Urothelium cell line (cell line): Measurements from ENCODE around the gene ADAM10.
"Not testable (repeated sequence)": the region's sequence is repeated elsewhere in the genome, so short reads cannot be mapped to it uniquely, and the experiment has no call there.

ENCODE experiments used
- DNase-seq: peaks from one replicate; pipeline ENCODE4 v3.0.0; 2011; ENCODE audit warnings: low spot score, mixed read lengths
- FAIRE-seq: peaks from 2 replicates; lab custom pipeline; 2011; peaks lifted over from hg19 to GRCh38; lab: Jason Lieb, UNC

ADAM10 gene

GRCh38 chr15:58622877-58623276 lies 126.6 kb downstream of the ADAM10 start:
- no peak for DNase-seq
- no peak for FAIRE-seq

DNA sequence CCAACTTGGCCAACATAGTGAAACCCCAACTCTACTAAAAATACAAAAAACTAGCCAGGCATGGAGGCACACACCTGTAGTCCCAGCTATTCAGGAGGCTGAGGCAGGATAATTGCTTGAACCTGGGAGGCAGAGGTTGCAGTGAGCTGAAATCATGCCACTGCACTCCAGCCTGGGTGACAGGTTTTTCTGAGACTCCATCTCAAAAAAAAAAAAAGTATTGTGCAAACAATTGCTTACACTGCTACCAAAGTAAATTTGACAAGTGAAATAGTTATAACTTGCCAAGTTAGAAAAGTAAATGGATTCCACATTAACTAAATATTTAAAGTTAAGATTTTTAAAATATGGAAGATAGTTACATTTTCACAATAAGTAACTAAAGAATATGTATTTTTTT lies 129.2 kb downstream of the ADAM10 start:
- not testable (repeated sequence) for DNase-seq, FAIRE-seq

DNA sequence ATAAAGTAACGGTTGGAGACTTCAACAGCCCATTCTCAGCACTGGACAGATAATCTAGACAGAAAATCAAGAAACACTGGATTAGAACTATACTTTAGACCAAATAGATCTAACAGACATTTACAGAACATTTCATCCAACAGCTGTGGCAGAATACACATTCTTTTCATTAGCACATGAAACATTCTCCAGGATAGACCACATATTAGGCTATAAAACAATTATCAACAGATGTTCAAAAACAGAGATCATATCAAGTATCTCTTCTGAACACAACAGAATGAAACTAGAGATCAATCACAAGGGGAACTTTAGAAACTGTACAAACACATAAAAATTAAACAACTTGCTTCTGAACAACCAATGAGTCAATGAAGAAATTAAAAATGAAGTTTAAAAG lies 133.3 kb downstream of the ADAM10 start:
- DNase-seq (no peak), FAIRE-seq (no peak)

- DNase-seq: no peak
- FAIRE-seq: no peak
Measured at GRCh38 chr15:58611731-58612676, 137.5 kb downstream of the ADAM10 start.

- no peak for FAIRE-seq
- DNase-seq: no peak
Measured at GRCh38 chr15:58608711-58609110, 140.8 kb downstream of the ADAM10 start.

DNA sequence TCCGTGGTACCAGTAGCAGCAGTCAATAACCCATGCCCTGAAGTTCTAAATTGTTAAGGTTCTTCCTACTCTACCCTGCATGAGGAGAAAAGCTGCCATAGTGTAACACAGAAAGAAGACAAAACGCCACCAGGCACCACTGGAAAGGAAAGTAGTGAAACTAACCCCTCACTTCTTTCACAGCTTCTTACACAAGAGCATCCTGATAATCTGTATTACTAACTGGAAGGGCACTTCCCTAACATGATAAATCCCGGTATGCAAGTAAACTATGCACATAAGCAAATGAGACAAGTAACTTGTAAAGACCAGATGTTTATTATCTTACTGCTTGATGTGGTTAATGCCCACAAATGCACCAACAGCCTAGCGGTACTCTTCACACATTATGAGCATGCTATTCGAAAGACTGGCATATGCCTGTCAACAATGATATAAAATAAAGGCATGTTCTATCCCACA lies 141.3 kb downstream of the ADAM10 start:
- DNase-seq (no peak), FAIRE-seq (peak; percentile 5)

DNA sequence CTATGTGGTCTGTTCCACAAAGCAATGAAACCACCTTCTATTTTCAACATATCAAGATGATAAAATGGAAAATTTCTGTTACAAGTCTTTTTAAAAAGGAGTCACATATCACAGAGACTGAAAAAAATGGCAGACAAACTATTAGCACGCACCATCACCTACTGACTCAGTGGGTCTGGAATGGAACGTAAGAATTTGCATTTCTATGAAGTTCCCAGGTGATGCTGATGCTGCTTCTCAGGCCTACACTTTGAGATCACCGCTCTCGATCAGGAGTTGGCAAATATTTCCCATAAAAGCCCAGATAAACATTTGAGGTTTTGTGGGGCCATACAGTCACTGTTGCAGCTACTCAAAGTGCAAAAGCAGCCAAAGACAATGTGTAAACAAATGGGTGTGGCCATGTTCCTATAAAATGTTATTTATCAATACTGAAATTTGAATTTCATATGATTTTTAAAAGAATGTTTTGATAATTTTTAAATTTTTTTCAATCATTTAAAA lies 142.9 kb downstream of the ADAM10 start:
- FAIRE-seq (no peak), DNase-seq (no peak)

DNA sequence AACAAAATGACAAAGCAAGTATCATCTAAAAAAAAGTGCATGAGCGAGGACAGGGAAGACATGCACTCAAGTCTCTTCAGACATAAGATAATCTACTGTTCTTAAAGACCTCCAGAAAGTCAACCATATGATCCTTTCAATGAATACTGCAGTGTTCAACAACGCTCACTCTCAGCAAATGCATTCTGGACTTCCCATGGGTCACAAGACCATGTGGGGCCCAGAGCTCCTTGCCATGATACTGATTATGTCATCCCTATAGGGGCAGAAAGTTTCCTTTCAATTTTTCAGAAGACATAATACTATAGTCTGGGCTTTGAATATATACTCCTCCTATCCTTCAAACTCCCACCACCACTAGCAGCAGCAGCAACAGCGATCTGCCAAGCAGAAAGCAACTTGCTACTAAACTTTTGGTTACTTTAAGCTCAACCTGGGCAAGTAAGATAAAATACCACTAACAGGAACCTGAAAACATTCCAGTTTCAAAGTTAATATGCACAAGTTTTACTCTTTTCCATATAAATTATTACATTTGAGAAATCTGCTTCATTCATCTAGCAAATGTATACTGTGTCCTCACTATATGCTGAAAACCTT lies 143.5 kb downstream of the ADAM10 start:
- DNase-seq (no peak), FAIRE-seq (no peak)

GRCh38 chr15:58604455-58604923 lies 145.0 kb downstream of the ADAM10 start:
- peak; percentile 71 for FAIRE-seq

GRCh38 chr15:58603927-58604326 lies 145.6 kb downstream of the ADAM10 start:
- not testable (repeated sequence) for DNase-seq, FAIRE-seq

More at GRCh38 chr15:58604455-58604923, 145.0 kb downstream of the ADAM10 start:
- no peak for DNase-seq

- FAIRE-seq (no peak), DNase-seq (no peak)
Measured at GRCh38 chr15:58602823-58603222, 146.7 kb downstream of the ADAM10 start.

- peak; percentile 79 for FAIRE-seq
- DNase-seq: no peak
Measured at GRCh38 chr15:58598829-58599210, 150.7 kb downstream of the ADAM10 start.

- FAIRE-seq (no peak), DNase-seq (no peak)
Measured at GRCh38 chr15:58597943-58598828, 151.3 kb downstream of the ADAM10 start.

DNA sequence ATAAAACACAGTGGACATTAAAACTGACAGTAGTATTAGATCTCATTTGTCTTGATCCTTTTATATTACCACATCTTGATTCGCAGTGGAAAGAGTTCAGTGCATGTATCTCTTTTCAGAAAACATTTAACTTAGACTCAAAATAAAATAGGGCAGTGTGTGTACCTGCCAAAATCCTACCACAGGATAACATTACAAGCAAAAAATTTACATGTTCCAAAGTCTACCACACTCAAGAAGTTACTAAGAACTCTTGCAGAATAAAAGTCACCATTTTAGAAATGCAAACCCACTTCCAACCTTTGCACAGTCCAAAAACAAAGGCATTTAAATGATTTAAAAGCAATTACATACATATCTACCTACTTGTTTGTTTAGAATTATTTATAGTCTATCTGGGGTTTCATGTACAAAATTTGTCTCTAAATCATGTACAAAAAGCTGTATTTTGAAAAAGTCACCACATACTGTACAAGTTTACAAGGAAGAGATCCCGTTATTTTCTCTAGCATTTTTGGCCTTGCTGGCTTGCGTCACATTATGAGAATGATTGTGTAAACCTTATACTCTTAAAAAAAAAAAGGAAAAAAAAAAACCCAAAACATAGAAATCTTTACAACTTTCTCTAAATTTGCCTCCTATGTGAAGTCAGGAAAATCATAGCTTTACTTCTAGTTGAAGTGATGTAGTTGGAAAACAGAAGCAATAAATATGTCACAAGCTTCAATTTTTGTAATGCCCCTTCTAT lies 153.8 kb downstream of the ADAM10 start:
- FAIRE-seq (no peak), DNase-seq (no peak)

- FAIRE-seq (no peak), DNase-seq (no peak)
Measured at GRCh38 chr15:58594898-58595297, 154.6 kb downstream of the ADAM10 start.

DNA sequence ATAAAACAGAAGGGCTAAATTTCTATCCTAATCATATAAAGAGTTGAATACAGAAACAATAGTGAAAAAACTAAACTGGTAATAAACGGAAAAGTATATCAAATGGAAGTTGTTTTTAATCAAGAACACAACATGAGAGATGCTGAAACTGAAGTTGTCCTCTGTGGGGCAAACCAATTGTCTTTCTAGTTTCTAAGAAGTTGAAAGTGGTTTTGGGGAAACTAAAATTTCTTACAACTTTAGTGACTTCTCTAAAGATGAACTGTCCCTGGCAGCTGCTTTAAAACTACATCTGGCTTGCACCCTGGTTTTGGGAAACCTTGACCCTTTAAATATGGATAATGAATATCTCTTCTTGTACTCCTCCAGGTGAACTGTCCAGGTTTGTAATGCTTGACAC lies 155.6 kb downstream of the ADAM10 start:
- DNase-seq: no peak
- no peak for FAIRE-seq

GRCh38 chr15:58590926-58591325 lies 158.6 kb downstream of the ADAM10 start:
- DNase-seq: no peak
- no peak for FAIRE-seq

- FAIRE-seq (peak; percentile 78), DNase-seq (no peak)
Measured at GRCh38 chr15:58590236-58590635, 159.3 kb downstream of the ADAM10 start.

- DNase-seq (no peak), FAIRE-seq (no peak)
Measured at GRCh38 chr15:58589047-58589446, 160.5 kb downstream of the ADAM10 start.

- DNase-seq: no peak
- FAIRE-seq: no peak
Measured at GRCh38 chr15:58588096-58588495, 161.4 kb downstream of the ADAM10 start.
